PC-9 (cell line): ENCODE results near the gene MASP2. TPM values are rescaled to one million over a fixed set of nuclear protein-coding genes. Genes with fewer than 3 reads are reported as not detected.

Experiments
- BruUV-seq: library from RNA; stranded (reverse); fragments of 400-500 nt; replicated peaks from 2 replicates; lab custom pipeline; 2021; lab: Mats Ljungman, UMichigan
- CTCF ChIA-PET: fragments of 300-600 bp; sonication (Branson Sonifier 250); formaldehyde crosslinking; loops from one replicate; lab custom pipeline; 2022; ENCODE audit warnings: antibody characterized with exemption; lab: Charles Lee
- POLR2A ChIA-PET: fragments of 300-600 bp; sonication (Branson Sonifier 250); formaldehyde crosslinking; loops from one replicate; lab custom pipeline; 2022; ENCODE audit warnings: antibody characterized with exemption; ENCODE audit not compliant: unreplicated experiment; lab: Charles Lee
- DNase-seq, 2 experiments: peaks; one replicate each; pipeline versions ENCODE4 v3.0.0 to v3.0.0-alpha.2; 2015 to 2022; ENCODE audit warnings: mixed read lengths in 1 of 2
- H2AFZ ChIP-seq: fragments of 200-600 bp; sonication (generic); 2 replicates; pipeline ENCODE4 v1.8.1; 2017; ENCODE audit warnings: antibody characterized with exemption
- H3F3A ChIP-seq: fragments of 200-600 bp; sonication (generic); 2 replicates; pipeline ENCODE4 v1.8.1; 2017; ENCODE audit warnings: antibody characterized with exemption, mild to moderate bottlenecking, low read depth; ENCODE audit not compliant: insufficient read depth
- H3K27ac ChIP-seq: fragments of 200-600 bp; sonication (generic); 2 replicates; pipeline ENCODE4 v1.6.1; 2016; ENCODE audit warnings: mixed run types
- H3K27me3 ChIP-seq: fragments of 200-600 bp; sonication (generic); 2 replicates; pipeline ENCODE4 v1.6.1; 2016; ENCODE audit warnings: low read depth, mixed run types; ENCODE audit not compliant: insufficient read depth
- H3K36me3 ChIP-seq: fragments of 200-600 bp; sonication (generic); 2 replicates; pipeline ENCODE4 v1.6.1; 2016; ENCODE audit warnings: low read depth, mixed run types
- H3K4me1 ChIP-seq: fragments of 200-600 bp; sonication (generic); replicated peaks from 2 replicates; pipeline ENCODE4 v1.6.1; 2016; ENCODE audit warnings: mixed run types; ENCODE audit not compliant: insufficient read depth
- H3K4me2 ChIP-seq: fragments of 200-600 bp; sonication (generic); 2 replicates; pipeline ENCODE4 v1.6.1; 2017; ENCODE audit warnings: mixed run types
- H3K4me3 ChIP-seq: fragments of 200-600 bp; sonication (generic); 2 replicates; pipeline ENCODE4 v1.6.1; 2016; ENCODE audit warnings: mixed run types
- H3K79me2 ChIP-seq: fragments of 200-600 bp; sonication (generic); 2 replicates; pipeline ENCODE4 v1.6.1; 2017; ENCODE audit warnings: low read depth, mixed run types
- H3K9me2 ChIP-seq: fragments of 200-600 bp; sonication (generic); 2 replicates; pipeline ENCODE4 v1.8.1; 2017; ENCODE audit warnings: mild to moderate bottlenecking; ENCODE audit not compliant: insufficient read depth
- H3K9me3 ChIP-seq: fragments of 200-600 bp; sonication (generic); 2 replicates; pipeline ENCODE4 v1.8.1; 2016; ENCODE audit warnings: low read depth; ENCODE audit not compliant: insufficient read depth
- H4K20me1 ChIP-seq: fragments of 200-600 bp; sonication (generic); 2 replicates; pipeline ENCODE4 v1.8.1; 2017; ENCODE audit not compliant: insufficient read depth
- CTCF ChIP-seq: fragments of 200-600 bp; sonication (generic); conservative IDR thresholded peaks from 2 replicates; pipeline ENCODE4 v1.6.1; 2017; ENCODE audit warnings: mixed run types, antibody characterized with exemption, mild to moderate bottlenecking, moderate library complexity
- EZH2 ChIP-seq: fragments of 200-600 bp; sonication (generic); IDR thresholded peaks from 2 replicates; pipeline ENCODE4 v1.8.0; 2017; ENCODE audit warnings: antibody characterized with exemption, low read depth
- intact Hi-C: fragments of 100-400 bp; cut with micrococcal nuclease; formaldehyde crosslinking; loops from one replicate; pipeline ENCODE4 v1.10.0; 2022; ENCODE audit not compliant: unreplicated experiment
- total RNA-seq: library from RNA; stranded (reverse); gene quantifications from 2 replicates; pipeline ENCODE4 v1.2.3, GENCODE V29; 2021

The MASP2 gene
- total RNA-seq, 1 experiment from 2014 or later, result not detected

GRCh38 chr1:11012260-11013159 lies 34.5 kb downstream of the MASP2 start, which contains the start of gene TARDBP:
Gene TARDBP (plus strand): TSS chr1:11012654. CDS start chr1:11013728, 1,074 bp downstream.
- Histone ChIP-seq H4K20me1 (peaks cover 41% of the 10 kb centered on the region), H3K4me2 (peak within 1 kb of the TSS; percentile 99), H3K4me3 (peak within 1 kb of the TSS; percentile 93), H3K4me1 (peaks cover 11% of the 10 kb centered on the region), H2AFZ (peak within 1 kb of the TSS; percentile 98), H3K9me2 (no peaks in the 10 kb centered on the region), H3K27me3 (no peaks in the 10 kb centered on the region), H3K9me3 (no peaks in the 10 kb centered on the region), H3K27ac (peak within 1 kb of the TSS; percentile 95), H3K79me2 (peaks cover 38% of the 10 kb centered on the region), H3K36me3 (peaks cover 23% of the 10 kb centered on the region), H3F3A (peaks cover 8% of the 10 kb centered on the region; the same call in 1 of the 2 replicates)
- CTCF ChIA-PET, result interaction anchor here (0.6 kb wide), 1 partner anchor 95 kb away, joined by 5 read pairs; no protein-coding TSS in a partner anchor
- intact Hi-C loops, result loop anchor here (2.0 to 10.0 kb wide), 3 partner anchors 32 to 498 kb away; no protein-coding TSS in a partner anchor
- no peak for TF ChIP-seq CTCF
- BruUV-seq, result no TSS peak
- DNase-seq, result peak; percentile 57 to 85
- POLR2A ChIA-PET, result interaction anchor here (0.5 to 0.8 kb wide), 6 partner anchors 16 to 484 kb away, joined by 4 to 8 read pairs (median 4); no protein-coding TSS in a partner anchor

- no peak overlapping the region for H2AFZ ChIP-seq
- no peaks in the 10 kb centered on the region for H3K36me3 ChIP-seq
- no peaks in the 10 kb centered on the region for H3F3A ChIP-seq
- H3K4me1 ChIP-seq, result no peaks in the 10 kb centered on the region
- intact Hi-C loops, result no loop called here
- H3K4me2 ChIP-seq, result no peak overlapping the region
- no peaks in the 10 kb centered on the region for H3K79me2 ChIP-seq
- no peaks in the 10 kb centered on the region for H4K20me1 ChIP-seq
- no TSS peak for BruUV-seq
- POLR2A ChIA-PET, result no interaction called here
- H3K4me3 ChIP-seq, result no peak overlapping the region
- H3K27me3 ChIP-seq, result no peaks in the 10 kb centered on the region
- no peaks in the 10 kb centered on the region for H3K9me3 ChIP-seq
- TF ChIP-seq CTCF (no peak), EZH2 (no peak)
- H3K27ac ChIP-seq, result no peak overlapping the region
- DNase-seq, result no peak
- H3K9me2 ChIP-seq, result no peaks in the 10 kb centered on the region
- CTCF ChIA-PET, result interaction anchor here (0.5 kb wide), 1 partner anchor 37 kb away, joined by 3 read pairs; no protein-coding TSS in a partner anchor
Observed at GRCh38 chr1:11000526-11000925, 46.5 kb downstream of the MASP2 start.

GRCh38 chr1:10996100-10996499 lies 50.9 kb downstream of the MASP2 start:
- intact Hi-C loops, result no loop called here
- H2AFZ ChIP-seq, result no peak overlapping the region
- TF ChIP-seq CTCF, result no peak
- TF ChIP-seq EZH2, result no peak
- no peak overlapping the region for H3K4me3 ChIP-seq
- no peaks in the 10 kb centered on the region for H3K9me2 ChIP-seq
- CTCF ChIA-PET, result no interaction called here
- H3K79me2 ChIP-seq, result no peaks in the 10 kb centered on the region
- H3F3A ChIP-seq, result no peaks in the 10 kb centered on the region
- no peak for DNase-seq
- H3K27ac ChIP-seq, result no peak overlapping the region
- no TSS peak for BruUV-seq
- H3K36me3 ChIP-seq, result no peaks in the 10 kb centered on the region
- no peaks in the 10 kb centered on the region for H4K20me1 ChIP-seq
- H3K4me1 ChIP-seq, result no peaks in the 10 kb centered on the region
- POLR2A ChIA-PET, result no interaction called here
- no peak overlapping the region for H3K4me2 ChIP-seq
- no peaks in the 10 kb centered on the region for H3K27me3 ChIP-seq
- no peaks in the 10 kb centered on the region for H3K9me3 ChIP-seq
